Chondrocyte (in vitro differentiated cells): ENCODE measurements around the gene ZCCHC24. TPM values are rescaled to one million over a fixed set of nuclear protein-coding genes. Genes with fewer than 3 reads are reported as not detected.
"Not testable (repeated sequence)": the region's sequence is repeated elsewhere in the genome, so short reads cannot be mapped to it uniquely, and the experiment has no call there.

Source experiments
- DNase-seq: peaks from one replicate; pipeline ENCODE4 v3.0.0; 2021; ENCODE audit warnings: mixed read lengths, low spot score
- H3K27ac Mint-ChIP-seq: one replicate; pipeline ENCODE4 v1.8.0; 2021; ENCODE audit warnings: mild to moderate bottlenecking, moderate library complexity, mixed read lengths; ENCODE audit not compliant: unreplicated experiment
- H3K27me3 Mint-ChIP-seq: 2 replicates; pipeline ENCODE4 v1.8.0; 2021; ENCODE audit warnings: low read depth, mixed read lengths
- H3K36me3 Mint-ChIP-seq: 2 replicates; pipeline ENCODE4 v1.8.0; 2021; ENCODE audit warnings: low read depth, mixed read lengths
- H3K4me1 Mint-ChIP-seq: 2 replicates; pipeline ENCODE4 v1.8.0; 2021; ENCODE audit warnings: low read depth, mild to moderate bottlenecking, mixed read lengths
- H3K4me3 Mint-ChIP-seq: one replicate; pipeline ENCODE4 v1.8.0; 2021; ENCODE audit warnings: mild to moderate bottlenecking, moderate library complexity, mixed read lengths; ENCODE audit not compliant: unreplicated experiment
- H3K9me3 Mint-ChIP-seq: 2 replicates; pipeline ENCODE4 v1.8.0; 2021; ENCODE audit warnings: low read depth, mixed read lengths
- CTCF ChIP-seq: fragments of 200-600 bp; sonication (generic); IDR thresholded peaks from 2 replicates; pipeline ENCODE4 v1.5.0; 2021; ENCODE audit warnings: antibody characterized with exemption, mild to moderate bottlenecking, moderate library complexity
- total RNA-seq: library from RNA; stranded (reverse); gene quantifications from 3 replicates; pipeline ENCODE4 v1.2.1, GENCODE V29; 2021

The ZCCHC24 gene
- total RNA-seq, 1 donor from 2014 or later: 45.1 TPM

GRCh38 chr10:79333513-79333912, 111.9 kb downstream of the ZCCHC24 start:
- Mint-ChIP-seq H3K27me3 (no peaks in the 10 kb centered on the region), H3K27ac (peak overlapping the region; percentile 32), H3K4me3 (no peak overlapping the region), H3K36me3 (peaks cover 2% of the 10 kb centered on the region), H3K4me1 (peaks cover 40% of the 10 kb centered on the region), H3K9me3 (peaks cover 5% of the 10 kb centered on the region)
- no peak for TF ChIP-seq CTCF
- DNase-seq: no peak

GRCh38 chr10:79332610-79333315, 112.7 kb downstream of the ZCCHC24 start:
- not testable (repeated sequence) for H3K4me3 Mint-ChIP-seq, H3K27ac Mint-ChIP-seq, H3K9me3 Mint-ChIP-seq, DNase-seq, H3K36me3 Mint-ChIP-seq, H3K27me3 Mint-ChIP-seq
- peaks cover 40% of the 10 kb centered on the region for H3K4me1 Mint-ChIP-seq

Other genes starting within 250 kb of the ZCCHC24 start
- gene PPIF, start 98.2 kb downstream of the ZCCHC24 start, total RNA-seq: 11.0 to 16.2 TPM (median 15.2 TPM) in 3 replicates
- 0.17 to 0.23 TPM (median 0.20 TPM) in 3 replicates for gene EIF5AL1, start 66.9 kb upstream of the ZCCHC24 start, total RNA-seq
- not detected in 3 replicates for gene SFTPA2, start 114.8 kb upstream of the ZCCHC24 start, total RNA-seq
- gene SFTPA1, start 165.3 kb upstream of the ZCCHC24 start, total RNA-seq: not detected in 3 replicates